ENCODE results near the gene PRKAR1B.

GRCh38 chr7:652881-653280, 74.2 kb downstream of the PRKAR1B start:
- no peak for TF ChIP-seq ZNF274 (IDR thresholded peaks at IDR 0.05; ENCODE audit: low read depth, low read length)
- no peak for TF ChIP-seq YY1 (IDR thresholded peaks at IDR 0.05; ENCODE audit: insufficient read depth, insufficient read length)
- no peak for TF ChIP-seq SUZ12 (IDR thresholded peaks at IDR 0.05; ENCODE audit: extremely low read depth, insufficient read depth, insufficient read length)

All from NT2/D1 (cell line).